ENCODE measurements around the gene ARHGAP42. TPM values are rescaled to one million over a fixed set of nuclear protein-coding genes. Genes with fewer than 3 reads are reported as not detected.

The ARHGAP42 gene
- total and polyA plus RNA-seq, 8 donors, result 0.76 to 4.9 (median 1.8) TPM

DNA sequence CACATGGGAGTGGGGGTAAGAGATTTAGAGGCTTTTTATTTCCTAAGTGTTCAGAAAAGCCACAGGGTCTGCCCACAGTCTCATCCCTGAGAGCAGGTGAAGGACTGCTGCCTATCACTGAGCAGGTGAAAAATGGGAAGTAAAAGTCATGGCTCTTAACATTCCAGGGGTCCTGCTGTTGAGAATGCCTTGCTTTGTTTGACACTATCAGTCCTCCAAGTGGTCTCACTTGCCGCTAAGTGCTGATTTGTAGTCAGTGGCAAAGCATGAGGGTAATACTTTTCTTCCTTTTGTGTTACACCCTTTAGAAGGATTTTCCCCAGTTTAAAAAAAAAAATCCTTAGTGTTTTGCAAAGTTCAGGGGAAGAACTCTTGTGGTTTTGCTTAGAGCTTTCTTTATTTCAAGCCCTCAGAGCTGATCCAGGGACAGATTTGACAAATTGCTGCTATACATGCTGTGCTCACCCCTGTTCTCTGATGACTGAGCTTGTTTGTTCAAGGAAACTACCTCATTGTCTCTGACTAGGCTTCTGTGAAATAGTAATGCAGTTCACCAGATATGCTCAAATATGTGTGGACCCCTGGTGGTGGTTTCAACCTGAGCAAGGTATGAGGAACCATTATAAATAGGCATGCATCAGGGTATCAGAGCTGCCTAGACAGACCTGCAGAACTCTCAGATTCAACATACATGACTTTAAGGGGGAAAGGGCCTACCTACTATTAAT, 141.0 kb downstream of the ARHGAP42 start:
- no peaks in the 10 kb centered on the region for H3K9me3 ChIP-seq
- DNase-seq (peak in 1 of 6 donors; percentile 14), ATAC-seq (peak in 3 of 4 donors; percentile 55 to 67 (median 65)), FAIRE-seq (no peak)
- intact Hi-C loops (cut with DNase I), result no loop called here
- no peaks in the 10 kb centered on the region for H3K4me1 ChIP-seq
- TF ChIP-seq CTCF (IDR thresholded peaks at IDR 0.05), result no peak
- no peak overlapping the region for H3K4me3 ChIP-seq
- no peak overlapping the region for H3K27ac ChIP-seq
- 94 to 97% methylated on average over 1 of the region's 1 CpG for WGBS, 2 donors
- no peaks in the 10 kb centered on the region for H3K27me3 ChIP-seq
- no peaks in the 10 kb centered on the region for H3K36me3 ChIP-seq

GRCh38 chr11:100830274-100830673, 143.2 kb downstream of the ARHGAP42 start:
- Histone ChIP-seq H3K27ac (no peak overlapping the region), H3K4me1 (no peaks in the 10 kb centered on the region), H3K36me3 (no peaks in the 10 kb centered on the region), H3K9me3 (no peaks in the 10 kb centered on the region), H3K27me3 (no peaks in the 10 kb centered on the region), H3K4me3 (no peak overlapping the region)
- FAIRE-seq (no peak), DNase-seq (no peak), ATAC-seq (peak in 2 of 4 donors; percentile 48 to 53)
- intact Hi-C loops (cut with DNase I), result no loop called here
- TF ChIP-seq CTCF (IDR thresholded peaks at IDR 0.05), result no peak
- 46 to 51% methylated on average over 7 of the region's 7 CpGs for WGBS, 2 donors

GRCh38 chr11:100830978-100831732, 144.1 kb downstream of the ARHGAP42 start:
- Histone ChIP-seq H3K4me1 (no peaks in the 10 kb centered on the region), H3K27me3 (no peaks in the 10 kb centered on the region), H3K4me3 (no peak overlapping the region), H3K27ac (no peak overlapping the region), H3K36me3 (no peaks in the 10 kb centered on the region), H3K9me3 (no peaks in the 10 kb centered on the region)
- no peak for TF ChIP-seq CTCF (IDR thresholded peaks at IDR 0.05)
- intact Hi-C loops (cut with DNase I), result no loop called here
- peak in 1 of 4 donors; percentile 30 for ATAC-seq
- no peak for DNase-seq
- WGBS, 2 donors, result 41 to 49% methylated on average over 6 of the region's 6 CpGs
- no peak for FAIRE-seq

- no peak for ATAC-seq
- Histone ChIP-seq H3K36me3 (no peaks in the 10 kb centered on the region), H3K4me1 (no peaks in the 10 kb centered on the region), H3K4me3 (no peak overlapping the region), H3K27ac (no peak overlapping the region), H3K27me3 (no peaks in the 10 kb centered on the region), H3K9me3 (no peaks in the 10 kb centered on the region)
- 50 to 66% methylated on average over 5 of the region's 5 CpGs for WGBS, 2 donors
- intact Hi-C loops (cut with DNase I), result no loop called here
- DNase-seq, result no peak
- no peak for FAIRE-seq
- no peak for TF ChIP-seq CTCF (IDR thresholded peaks at IDR 0.05)
Measured at GRCh38 chr11:100831929-100832494, 144.9 kb downstream of the ARHGAP42 start.
